HepG2 (cell line): ENCODE results near the gene ARPP21.

Experiments
- CHD2 ChIP-seq: IDR thresholded peaks from 2 replicates; pipeline ENCODE4 v1.6.1; 2011; ENCODE audit warnings: low read depth, low read length, improper control_type of control experiment
- CREM ChIP-seq, 2 experiments: sonication (generic) in 1 of 2; formaldehyde crosslinking in 1 of 2; IDR thresholded peaks; 2 replicates each; pipeline versions ENCODE4 v1.4.0 to v1.6.1; 2016 to 2020; ENCODE audit warnings: antibody characterized with exemption in 1 of 2, mild to moderate bottlenecking in 1 of 2, missing genetic modification reagents in 1 of 2
- CTCF ChIP-seq: sonication (generic); formaldehyde crosslinking; IDR thresholded peaks from 2 replicates; pipeline ENCODE4 v1.5.0; 2020; ENCODE audit warnings: mild to moderate bottlenecking, missing genetic modification reagents, moderate library complexity
- MZF1 ChIP-seq: sonication (generic); formaldehyde crosslinking; IDR thresholded peaks from 2 replicates; pipeline ENCODE4 v1.8.1; 2023; ENCODE audit warnings: mild to moderate bottlenecking, missing genetic modification reagents, borderline replicate concordance
- NFYB ChIP-seq: sonication (generic); formaldehyde crosslinking; IDR thresholded peaks from 2 replicates; pipeline ENCODE4 v1.4.0; 2020; ENCODE audit warnings: missing genetic modification reagents
- PRPF4 ChIP-seq: fragments of 200-400 bp; formaldehyde crosslinking; IDR thresholded peaks from 2 replicates; pipeline ENCODE4 v1.6.1; 2016; ENCODE audit warnings: low read length, low read depth; ENCODE audit not compliant: poor library complexity, severe bottlenecking
- SIN3A ChIP-seq: IDR thresholded peaks from 2 replicates; pipeline ENCODE4 v1.6.1; 2011; ENCODE audit warnings: low read depth, mild to moderate bottlenecking, control low read depth, low read length, borderline replicate concordance
- TCF12 ChIP-seq, 2 experiments: fragments of 450-650 bp in 1 of 2; sonication (generic) in 1 of 2; formaldehyde crosslinking in 1 of 2; IDR thresholded peaks; 2 replicates each; pipeline versions ENCODE4 v1.6.1 to v1.8.0; 2017 to 2022; ENCODE audit warnings: antibody characterized with exemption in 1 of 2, mild to moderate bottlenecking in 1 of 2, missing genetic modification reagents in 1 of 2, moderate library complexity in 1 of 2
- ZBTB43 ChIP-seq: sonication (generic); formaldehyde crosslinking; conservative IDR thresholded peaks from 2 replicates; pipeline ENCODE4 v1.4.0; 2020; ENCODE audit warnings: missing genetic modification reagents
- ZNF44 ChIP-seq: sonication (generic); formaldehyde crosslinking; IDR thresholded peaks from 2 replicates; pipeline ENCODE4 v1.5.1; 2020; ENCODE audit warnings: mild to moderate bottlenecking, missing genetic modification reagents
- ZNF660 ChIP-seq: sonication (generic); formaldehyde crosslinking; IDR thresholded peaks from 2 replicates; pipeline ENCODE4 v1.5.1; 2020; ENCODE audit warnings: mild to moderate bottlenecking, low read depth, missing genetic modification reagents, borderline replicate concordance
- ZNF770 ChIP-seq: sonication (generic); formaldehyde crosslinking; IDR thresholded peaks from 2 replicates; pipeline ENCODE4 v1.5.0; 2020; ENCODE audit warnings: mild to moderate bottlenecking, missing genetic modification reagents
- ZNF777 ChIP-seq: sonication (generic); formaldehyde crosslinking; IDR thresholded peaks from 2 replicates; pipeline ENCODE4 v1.4.0; 2020; ENCODE audit warnings: missing genetic modification reagents
- TF ChIP-seq, protein P1 (sequence below): sonication (generic); formaldehyde crosslinking; conservative IDR thresholded peaks from 2 replicates; pipeline ENCODE4 v1.4.0; 2020; ENCODE audit warnings: missing genetic modification reagents

- no peak for TF ChIP-seq MZF1 (CRISPR knock-in tag)
- TF ChIP-seq ZNF770 (CRISPR knock-in tag) = no peak
- TF ChIP-seq ZBTB43 = no peak
- no peak for TF ChIP-seq CTCF
- no peak for TF ChIP-seq PRPF4
- no peak for TF ChIP-seq TCF12 (IDR thresholded peaks at IDR 0.05)
- TF ChIP-seq TCF12 (CRISPR knock-in tag; IDR thresholded peaks at IDR 0.05) = no peak
- TF ChIP-seq CREM (IDR thresholded peaks at IDR 0.05) = no peak
- TF ChIP-seq CREM (CRISPR knock-in tag; IDR thresholded peaks at IDR 0.05) = no peak
- no peak for TF ChIP-seq ZNF777 (CRISPR knock-in tag)
- no peak for TF ChIP-seq CHD2
- TF ChIP-seq ZNF660 = no peak
- TF ChIP-seq ZNF44 (CRISPR knock-in tag) = no peak
- TF ChIP-seq, protein P1, sequence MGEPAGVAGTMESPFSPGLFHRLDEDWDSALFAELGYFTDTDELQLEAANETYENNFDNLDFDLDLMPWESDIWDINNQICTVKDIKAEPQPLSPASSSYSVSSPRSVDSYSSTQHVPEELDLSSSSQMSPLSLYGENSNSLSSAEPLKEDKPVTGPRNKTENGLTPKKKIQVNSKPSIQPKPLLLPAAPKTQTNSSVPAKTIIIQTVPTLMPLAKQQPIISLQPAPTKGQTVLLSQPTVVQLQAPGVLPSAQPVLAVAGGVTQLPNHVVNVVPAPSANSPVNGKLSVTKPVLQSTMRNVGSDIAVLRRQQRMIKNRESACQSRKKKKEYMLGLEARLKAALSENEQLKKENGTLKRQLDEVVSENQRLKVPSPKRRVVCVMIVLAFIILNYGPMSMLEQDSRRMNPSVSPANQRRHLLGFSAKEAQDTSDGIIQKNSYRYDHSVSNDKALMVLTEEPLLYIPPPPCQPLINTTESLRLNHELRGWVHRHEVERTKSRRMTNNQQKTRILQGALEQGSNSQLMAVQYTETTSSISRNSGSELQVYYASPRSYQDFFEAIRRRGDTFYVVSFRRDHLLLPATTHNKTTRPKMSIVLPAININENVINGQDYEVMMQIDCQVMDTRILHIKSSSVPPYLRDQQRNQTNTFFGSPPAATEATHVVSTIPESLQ = no peak
- no peak for TF ChIP-seq NFYB
- TF ChIP-seq SIN3A = no peak
These were observed 23.0 kb upstream of the ARPP21 start for GRCh38 chr3:35616346-35616745.
